Measurements from ENCODE around the gene SHMT2.

DNA sequence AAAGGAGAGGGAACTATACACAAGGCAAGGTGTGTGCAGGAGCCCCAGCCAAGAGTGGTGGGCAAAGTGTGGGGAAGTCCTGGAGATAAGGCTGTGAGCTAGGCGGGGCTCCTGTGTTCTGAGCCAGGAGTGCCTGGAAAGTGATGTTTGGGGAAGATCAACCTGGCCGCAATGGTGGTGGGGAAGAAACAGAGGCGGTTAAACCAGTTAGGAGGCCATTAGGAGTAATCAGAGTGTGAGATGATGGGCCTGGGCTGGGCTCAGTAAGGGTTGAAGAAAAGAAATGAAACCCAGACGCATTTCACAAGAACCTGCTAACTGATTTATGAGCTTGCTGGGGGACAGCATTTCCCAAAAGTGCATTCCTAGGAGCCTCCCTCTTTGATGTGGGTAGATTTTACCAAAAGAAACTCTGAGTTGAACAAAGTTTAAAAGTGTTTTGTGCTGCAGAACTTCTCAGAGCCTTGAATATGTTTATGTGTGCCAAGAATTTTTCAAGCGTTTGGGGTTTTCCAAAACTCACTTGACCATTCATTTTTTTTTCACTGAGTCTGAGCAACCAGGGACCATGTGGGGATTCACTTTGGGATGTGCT lies 47.9 kb upstream of the SHMT2 start:
- TF ChIP-seq POLR2A (IDR thresholded peaks at IDR 0.05) (no peak), POLR2AphosphoS5 (IDR thresholded peaks at IDR 0.05) (no peak), EP300 (IDR thresholded peaks at IDR 0.05) (no peak)
- TF ChIP-seq, protein P1, sequence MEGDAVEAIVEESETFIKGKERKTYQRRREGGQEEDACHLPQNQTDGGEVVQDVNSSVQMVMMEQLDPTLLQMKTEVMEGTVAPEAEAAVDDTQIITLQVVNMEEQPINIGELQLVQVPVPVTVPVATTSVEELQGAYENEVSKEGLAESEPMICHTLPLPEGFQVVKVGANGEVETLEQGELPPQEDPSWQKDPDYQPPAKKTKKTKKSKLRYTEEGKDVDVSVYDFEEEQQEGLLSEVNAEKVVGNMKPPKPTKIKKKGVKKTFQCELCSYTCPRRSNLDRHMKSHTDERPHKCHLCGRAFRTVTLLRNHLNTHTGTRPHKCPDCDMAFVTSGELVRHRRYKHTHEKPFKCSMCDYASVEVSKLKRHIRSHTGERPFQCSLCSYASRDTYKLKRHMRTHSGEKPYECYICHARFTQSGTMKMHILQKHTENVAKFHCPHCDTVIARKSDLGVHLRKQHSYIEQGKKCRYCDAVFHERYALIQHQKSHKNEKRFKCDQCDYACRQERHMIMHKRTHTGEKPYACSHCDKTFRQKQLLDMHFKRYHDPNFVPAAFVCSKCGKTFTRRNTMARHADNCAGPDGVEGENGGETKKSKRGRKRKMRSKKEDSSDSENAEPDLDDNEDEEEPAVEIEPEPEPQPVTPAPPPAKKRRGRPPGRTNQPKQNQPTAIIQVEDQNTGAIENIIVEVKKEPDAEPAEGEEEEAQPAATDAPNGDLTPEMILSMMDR (IDR thresholded peaks at IDR 0.05) = no peak

Data from upper lobe of left lung (tissue), 4 donors.